Astrocyte of the spinal cord (primary cell): Measurements from ENCODE around the gene TLK1.

Experiments used
- DNase-seq: peaks from one replicate; pipeline ENCODE4 v3.0.0; 2011; ENCODE audit warnings: low read depth, low spot score
- H3K4me3 ChIP-seq: 2 replicates; pipeline ENCODE4 v1.5.1; 2011; ENCODE audit warnings: low read depth, mild to moderate bottlenecking, low read length, moderate library complexity
- CTCF ChIP-seq: IDR thresholded peaks from 2 replicates; pipeline ENCODE4 v1.5.1; 2012; ENCODE audit warnings: low read depth, mild to moderate bottlenecking, low read length, inconsistent platforms
- in situ Hi-C: cut with HindIII; loops from 2 replicates; pipeline ENCODE4 v1.10.0; 2017; ENCODE audit warnings: low sequenced_read_pairs

The TLK1 gene

GRCh38 chr2:171004363-171004762 lies 156.3 kb downstream of the TLK1 start:
- in situ Hi-C loops: no loop called here
- TF ChIP-seq CTCF: no peak
- H3K4me3 ChIP-seq: no peak overlapping the region
- DNase-seq: no peak

GRCh38 chr2:170999654-171000053 lies 161.0 kb downstream of the TLK1 start:
- DNase-seq: no peak

GRCh38 chr2:170997893-170998597 lies 162.6 kb downstream of the TLK1 start:
- H3K4me3 ChIP-seq: no peak overlapping the region
- no peak for DNase-seq
- TF ChIP-seq CTCF: no peak
- in situ Hi-C loops: no loop called here

More at GRCh38 chr2:170999654-171000053, 161.0 kb downstream of the TLK1 start:
- in situ Hi-C loops: no loop called here
- TF ChIP-seq CTCF: no peak
- H3K4me3 ChIP-seq: no peak overlapping the region

GRCh38 chr2:170996316-170996715 lies 164.4 kb downstream of the TLK1 start:
- no peak overlapping the region for H3K4me3 ChIP-seq
- no peak for TF ChIP-seq CTCF
- in situ Hi-C loops: no loop called here
- no peak for DNase-seq

- peak; percentile 34 for TF ChIP-seq CTCF
- H3K4me3 ChIP-seq: no peak overlapping the region
- DNase-seq: no peak
- in situ Hi-C loops: no loop called here
Measured at GRCh38 chr2:170991398-170992182, 169.1 kb downstream of the TLK1 start.

GRCh38 chr2:170986566-170987258 lies 174.0 kb downstream of the TLK1 start:
- H3K4me3 ChIP-seq: no peak overlapping the region
- TF ChIP-seq CTCF: no peak
- in situ Hi-C loops: no loop called here
- DNase-seq: no peak
